Mucosa of descending colon (tissue), 3 donors: ENCODE results near the gene CTCFL. TPM values are rescaled to one million over a fixed set of nuclear protein-coding genes. Genes with fewer than 3 reads are reported as not detected.

Experiments
- ATAC-seq: fragments of 200-7000 bp; cut with Tn5 transposase; one replicate; pipeline ENCODE4 v1.9.1; 2020; ENCODE audit warnings: mild to moderate bottlenecking, moderate library complexity
- DNase-seq, 3 donors: peaks; one replicate each; pipeline ENCODE4 v3.0.0-alpha.2; 2020
- H3K36me3 ChIP-seq: fragments of 200-600 bp; one replicate; pipeline ENCODE4 v1.8.0; 2021; ENCODE audit warnings: low read depth, mild to moderate bottlenecking
- H3K4me1 ChIP-seq: fragments of 200-600 bp; one replicate; pipeline ENCODE4 v1.8.0; 2021; ENCODE audit warnings: low read depth, mild to moderate bottlenecking
- H3K4me3 ChIP-seq: fragments of 200-600 bp; one replicate; pipeline ENCODE4 v1.8.0; 2021; ENCODE audit warnings: mild to moderate bottlenecking
- H3K9me3 ChIP-seq: fragments of 200-600 bp; one replicate; pipeline ENCODE4 v1.8.0; 2021; ENCODE audit warnings: mild to moderate bottlenecking
- intact Hi-C, 2 donors: fragments of 100-400 bp; cut with DNase I in 1 of 2; cut with micrococcal nuclease in 1 of 2; formaldehyde crosslinking; loops; one replicate each; pipeline versions ENCODE4 v1.11.0 to v1.11.1; 2022; cut with DNase I, micrococcal nuclease
- long read RNA-seq, 2 donors: library from polyadenylated mRNA; unstranded; transcript quantifications; one replicate each; pipeline ENCODE4 v2.0.0, GENCODE V29; 2019 to 2021
- total RNA-seq, 3 donors: library from RNA; stranded (reverse); fragmentation: NEBNext Ultra II Directional in 2 of 3; extraction: Animal tissue kit (Norgen Biotek cat#: 25700) in 2 of 3; gene quantifications; one replicate each; pipeline versions ENCODE4 v1.2.1 to v1.2.4, GENCODE V29; 2021 to 2023
- TF ChIP-seq, protein P1 (sequence below): fragments of 200-600 bp; IDR thresholded peaks from one replicate; pipeline ENCODE4 v1.8.0; 2022; ENCODE audit warnings: antibody characterized with exemption, mild to moderate bottlenecking
- donor health status: DM: no; HTN: no; CAD: no; lungs with moderate emphysema.
- donor health status: DM: no; HTN: no; CAD: no.
- donor health status: DM: no; HTN: yes; CAD: no.

The CTCFL gene, protein sequence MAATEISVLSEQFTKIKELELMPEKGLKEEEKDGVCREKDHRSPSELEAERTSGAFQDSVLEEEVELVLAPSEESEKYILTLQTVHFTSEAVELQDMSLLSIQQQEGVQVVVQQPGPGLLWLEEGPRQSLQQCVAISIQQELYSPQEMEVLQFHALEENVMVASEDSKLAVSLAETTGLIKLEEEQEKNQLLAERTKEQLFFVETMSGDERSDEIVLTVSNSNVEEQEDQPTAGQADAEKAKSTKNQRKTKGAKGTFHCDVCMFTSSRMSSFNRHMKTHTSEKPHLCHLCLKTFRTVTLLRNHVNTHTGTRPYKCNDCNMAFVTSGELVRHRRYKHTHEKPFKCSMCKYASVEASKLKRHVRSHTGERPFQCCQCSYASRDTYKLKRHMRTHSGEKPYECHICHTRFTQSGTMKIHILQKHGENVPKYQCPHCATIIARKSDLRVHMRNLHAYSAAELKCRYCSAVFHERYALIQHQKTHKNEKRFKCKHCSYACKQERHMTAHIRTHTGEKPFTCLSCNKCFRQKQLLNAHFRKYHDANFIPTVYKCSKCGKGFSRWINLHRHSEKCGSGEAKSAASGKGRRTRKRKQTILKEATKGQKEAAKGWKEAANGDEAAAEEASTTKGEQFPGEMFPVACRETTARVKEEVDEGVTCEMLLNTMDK
- total RNA-seq = not detected
- long read RNA-seq, donor 1 = 0 reads
- long read RNA-seq, donor 2 = 0 reads

DNA sequence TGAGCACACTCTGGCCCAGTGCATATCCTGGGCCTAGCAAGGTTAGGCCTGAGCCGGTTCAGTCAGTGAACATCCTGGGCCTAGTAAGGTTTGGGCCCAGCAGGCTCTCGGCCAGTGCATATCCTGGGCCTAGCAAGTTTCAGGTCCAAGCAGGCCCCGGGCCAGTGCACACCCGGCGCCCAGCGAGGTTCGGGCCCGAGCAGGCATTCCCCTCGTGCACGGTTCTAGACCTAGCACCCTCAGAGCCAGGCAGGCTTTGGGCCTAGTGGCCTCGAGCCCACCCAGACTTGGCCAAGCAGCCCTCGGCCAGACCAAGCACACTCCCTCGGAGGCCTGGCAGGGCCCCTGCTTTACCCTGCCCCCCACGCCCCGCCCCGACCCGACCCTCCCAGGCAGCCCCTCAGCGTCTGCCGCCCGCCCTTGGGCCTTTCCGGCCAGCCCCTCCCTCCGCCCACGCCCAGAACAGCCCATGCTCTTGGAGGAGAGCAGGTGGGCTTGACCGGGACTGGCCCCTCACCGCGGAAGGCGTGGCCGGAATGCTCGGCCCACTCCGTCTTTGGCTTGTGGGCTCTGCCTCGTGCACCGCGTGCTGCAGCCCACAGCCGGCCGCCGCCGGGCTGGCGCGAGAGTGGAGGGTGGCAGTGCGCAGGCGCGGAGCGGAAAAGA is at the start of gene CTCFL:
CTCFL (minus strand) TSS at position 630 of the 666 bp plus-strand sequence. CDS start 935 bp downstream, outside the sequence.
- Histone ChIP-seq H3K36me3 (no peaks in the 10 kb centered on the region), H3K4me3 (no peak within 1 kb of the TSS), H3K4me1 (peaks cover 2% of the 10 kb centered on the region), H3K9me3 (no peaks in the 10 kb centered on the region)
- TF ChIP-seq, protein P1, sequence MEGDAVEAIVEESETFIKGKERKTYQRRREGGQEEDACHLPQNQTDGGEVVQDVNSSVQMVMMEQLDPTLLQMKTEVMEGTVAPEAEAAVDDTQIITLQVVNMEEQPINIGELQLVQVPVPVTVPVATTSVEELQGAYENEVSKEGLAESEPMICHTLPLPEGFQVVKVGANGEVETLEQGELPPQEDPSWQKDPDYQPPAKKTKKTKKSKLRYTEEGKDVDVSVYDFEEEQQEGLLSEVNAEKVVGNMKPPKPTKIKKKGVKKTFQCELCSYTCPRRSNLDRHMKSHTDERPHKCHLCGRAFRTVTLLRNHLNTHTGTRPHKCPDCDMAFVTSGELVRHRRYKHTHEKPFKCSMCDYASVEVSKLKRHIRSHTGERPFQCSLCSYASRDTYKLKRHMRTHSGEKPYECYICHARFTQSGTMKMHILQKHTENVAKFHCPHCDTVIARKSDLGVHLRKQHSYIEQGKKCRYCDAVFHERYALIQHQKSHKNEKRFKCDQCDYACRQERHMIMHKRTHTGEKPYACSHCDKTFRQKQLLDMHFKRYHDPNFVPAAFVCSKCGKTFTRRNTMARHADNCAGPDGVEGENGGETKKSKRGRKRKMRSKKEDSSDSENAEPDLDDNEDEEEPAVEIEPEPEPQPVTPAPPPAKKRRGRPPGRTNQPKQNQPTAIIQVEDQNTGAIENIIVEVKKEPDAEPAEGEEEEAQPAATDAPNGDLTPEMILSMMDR = no peak
- DNase-seq = no peak
- intact Hi-C loops = no loop called here
- ATAC-seq = no peak

DNA sequence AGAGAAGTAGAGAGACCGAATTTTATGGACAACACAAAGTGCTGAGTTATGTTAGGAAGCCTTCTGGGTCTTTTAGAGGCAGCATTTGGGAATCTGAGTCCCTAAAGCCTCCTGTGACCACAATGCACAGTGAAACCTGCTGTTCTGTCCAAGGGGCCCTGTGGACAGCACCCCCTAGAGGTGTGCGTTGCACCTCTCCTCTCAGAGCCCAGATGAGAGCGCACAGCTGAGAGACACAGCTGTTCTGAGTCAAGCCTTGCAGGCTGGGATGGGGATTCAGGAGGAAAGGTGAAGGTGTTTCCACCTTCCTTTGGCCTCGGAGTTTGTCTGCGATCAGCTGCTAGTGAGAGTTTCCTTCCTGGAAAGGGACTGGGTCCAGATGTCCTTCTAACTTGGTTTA is 49.0 kb upstream of the CTCFL start:
- peak in 1 of 3 donors; percentile 26 for DNase-seq
- Histone ChIP-seq H3K4me3 (no peak overlapping the region), H3K4me1 (peaks cover 10% of the 10 kb centered on the region), H3K9me3 (no peaks in the 10 kb centered on the region), H3K36me3 (no peaks in the 10 kb centered on the region)
- no peak for ATAC-seq
- intact Hi-C loops = no loop called here
- TF ChIP-seq, protein P1 = no peak

DNA sequence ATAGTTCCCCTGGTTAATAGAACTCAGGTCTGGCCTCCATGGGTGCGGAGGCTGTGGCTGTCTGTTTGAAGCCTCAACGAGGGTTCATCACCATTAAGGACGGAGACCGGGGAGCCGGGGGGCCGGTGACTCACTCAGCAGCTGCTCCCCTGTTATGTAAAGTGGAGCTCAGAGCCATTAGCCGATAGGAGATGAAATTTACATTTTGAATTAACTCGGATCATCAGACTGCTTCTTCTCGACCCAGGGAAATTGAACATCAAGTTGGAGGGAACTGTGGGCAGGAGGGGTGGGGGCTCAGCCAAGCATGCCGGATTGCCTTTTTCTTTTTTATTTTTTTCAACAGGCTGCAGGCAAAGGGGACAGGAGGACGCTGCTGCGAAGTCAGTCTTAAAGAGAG is 48.3 kb upstream of the CTCFL start:
- Histone ChIP-seq H3K36me3 (no peaks in the 10 kb centered on the region), H3K9me3 (no peaks in the 10 kb centered on the region), H3K4me1 (peaks cover 10% of the 10 kb centered on the region), H3K4me3 (no peak overlapping the region)
- DNase-seq = no peak
- ATAC-seq = no peak
- intact Hi-C loops = no loop called here
- TF ChIP-seq, protein P1 = no peak

- no peak for DNase-seq
- TF ChIP-seq, protein P1 = no peak
- Histone ChIP-seq H3K9me3 (no peaks in the 10 kb centered on the region), H3K36me3 (no peaks in the 10 kb centered on the region), H3K4me1 (peaks cover 10% of the 10 kb centered on the region), H3K4me3 (no peak overlapping the region)
- intact Hi-C loops = no loop called here
- peak; percentile 36 for ATAC-seq
These were observed 47.0 kb upstream of the CTCFL start for GRCh38 chr20:57571782-57572416.

- Histone ChIP-seq H3K36me3 (no peaks in the 10 kb centered on the region), H3K4me3 (no peak overlapping the region), H3K9me3 (no peaks in the 10 kb centered on the region), H3K4me1 (peaks cover 10% of the 10 kb centered on the region)
- TF ChIP-seq, protein P1 = no peak
- intact Hi-C loops = no loop called here
- DNase-seq (no peak), ATAC-seq (no peak)
These were observed 46.0 kb upstream of the CTCFL start for GRCh38 chr20:57570920-57571319.
